ENCODE data around the gene TMEM150A. TPM values are rescaled to one million over a fixed set of nuclear protein-coding genes. Genes with fewer than 3 reads are reported as not detected.

Gene TMEM150A
- total and polyA plus RNA-seq, 2 of the 13 experiments (the other 11 are each of a cell fraction or from before 2014, with no cell fraction given): 30.1 to 70.4 TPM

DNA sequence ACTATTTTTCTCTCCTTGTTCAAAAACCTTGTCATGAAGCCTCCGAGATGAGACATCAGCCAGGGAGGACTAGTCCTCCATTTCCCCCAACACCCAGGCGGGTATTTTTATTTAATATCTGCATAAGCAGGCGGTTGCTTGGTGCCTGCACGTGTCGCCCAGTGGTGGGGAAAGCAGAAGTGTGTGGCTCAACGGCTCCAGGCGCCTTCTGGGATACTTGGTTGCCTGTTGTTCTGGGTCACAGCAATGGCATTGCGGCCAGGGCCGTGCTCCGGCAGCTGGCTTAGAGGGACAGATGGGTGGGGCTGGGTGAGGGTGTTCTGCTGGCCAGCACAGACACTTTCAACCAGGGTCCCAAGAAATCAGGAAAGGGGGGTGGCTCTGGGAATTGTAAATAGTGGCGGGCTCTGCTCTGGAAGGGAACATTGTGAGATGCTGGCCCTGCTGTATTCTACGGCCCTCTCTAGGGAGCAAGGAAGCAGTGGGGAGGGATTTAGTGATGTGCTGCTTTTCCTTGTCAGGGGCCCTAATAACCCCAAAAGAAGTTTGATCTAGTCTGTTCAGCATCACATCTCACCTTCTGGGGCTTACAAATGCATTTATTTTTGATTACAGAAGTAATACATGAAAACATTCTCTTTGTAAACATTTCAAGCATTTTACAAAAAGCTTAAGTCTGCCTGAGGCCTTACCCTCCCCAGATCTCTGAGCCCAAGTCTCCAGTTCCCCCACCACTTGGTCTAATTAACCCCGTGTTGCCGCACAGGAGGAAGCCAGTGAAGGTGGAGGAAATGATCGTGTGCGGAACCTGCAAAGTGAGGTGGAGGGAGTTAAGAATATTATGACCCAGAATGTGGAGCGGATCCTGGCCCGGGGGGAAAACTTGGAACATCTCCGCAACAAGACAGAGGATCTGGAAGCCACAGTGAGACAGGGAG is 24.0 kb downstream of the TMEM150A start (continued):
- TF ChIP-seq ZC3H13 (CRISPR knock-in tag; IDR thresholded peaks at IDR 0.05) (no peak), ZBTB3 (CRISPR knock-in tag; IDR thresholded peaks at IDR 0.05; ENCODE audit: borderline replicate concordance, low read depth) (no peak), ZNF558 (CRISPR knock-in tag; IDR thresholded peaks at IDR 0.05; ENCODE audit: borderline replicate concordance) (0 out of 2 replicates have a peak, but pooled peaks have one; percentile 21), ATAD3A (CRISPR knock-in tag; IDR thresholded peaks at IDR 0.05) (no peak), ZNF562 (CRISPR knock-in tag; IDR thresholded peaks at IDR 0.05; ENCODE audit: borderline replicate concordance) (no peak), SALL2 (CRISPR knock-in tag; IDR thresholded peaks at IDR 0.05) (no peak), MXD4 (CRISPR knock-in tag; IDR thresholded peaks at IDR 0.05) (0 out of 2 replicates have a peak, but pooled peaks have one; percentile 14), ZNF496 (CRISPR knock-in tag; IDR thresholded peaks at IDR 0.05; ENCODE audit: insufficient replicate concordance) (no peak), DR1 (CRISPR knock-in tag; IDR thresholded peaks at IDR 0.05) (no peak), MBNL3 (CRISPR knock-in tag; conservative IDR thresholded peaks at IDR 0.05) (no peak), ZNF318 (CRISPR knock-in tag; IDR thresholded peaks at IDR 0.05) (0 out of 2 replicates have a peak, but pooled peaks have one; percentile 4), TAF1 (CRISPR knock-in tag; IDR thresholded peaks at IDR 0.05) (no peak), KLF13 (CRISPR knock-in tag; IDR thresholded peaks at IDR 0.05) (no peak), ZNF781 (CRISPR knock-in tag; IDR thresholded peaks at IDR 0.05; ENCODE audit: borderline replicate concordance, not compliant biosample characterization) (no peak)
- TF ChIP-seq, protein P1, sequence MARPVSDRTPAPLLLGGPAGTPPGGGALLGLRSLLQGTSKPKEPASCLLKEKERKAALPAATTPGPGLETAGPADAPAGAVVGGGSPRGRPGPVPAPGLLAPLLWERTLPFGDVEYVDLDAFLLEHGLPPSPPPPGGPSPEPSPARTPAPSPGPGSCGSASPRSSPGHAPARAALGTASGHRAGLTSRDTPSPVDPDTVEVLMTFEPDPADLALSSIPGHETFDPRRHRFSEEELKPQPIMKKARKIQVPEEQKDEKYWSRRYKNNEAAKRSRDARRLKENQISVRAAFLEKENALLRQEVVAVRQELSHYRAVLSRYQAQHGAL (CRISPR knock-in tag; IDR thresholded peaks at IDR 0.05; ENCODE audit: not compliant biosample characterization): no peak
- TF ChIP-seq, protein P2, sequence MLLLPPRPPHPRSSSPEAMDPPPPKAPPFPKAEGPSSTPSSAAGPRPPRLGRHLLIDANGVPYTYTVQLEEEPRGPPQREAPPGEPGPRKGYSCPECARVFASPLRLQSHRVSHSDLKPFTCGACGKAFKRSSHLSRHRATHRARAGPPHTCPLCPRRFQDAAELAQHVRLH (CRISPR knock-in tag; IDR thresholded peaks at IDR 0.05; ENCODE audit: borderline replicate concordance, low read depth): no peak
- TF ChIP-seq, protein P3, sequence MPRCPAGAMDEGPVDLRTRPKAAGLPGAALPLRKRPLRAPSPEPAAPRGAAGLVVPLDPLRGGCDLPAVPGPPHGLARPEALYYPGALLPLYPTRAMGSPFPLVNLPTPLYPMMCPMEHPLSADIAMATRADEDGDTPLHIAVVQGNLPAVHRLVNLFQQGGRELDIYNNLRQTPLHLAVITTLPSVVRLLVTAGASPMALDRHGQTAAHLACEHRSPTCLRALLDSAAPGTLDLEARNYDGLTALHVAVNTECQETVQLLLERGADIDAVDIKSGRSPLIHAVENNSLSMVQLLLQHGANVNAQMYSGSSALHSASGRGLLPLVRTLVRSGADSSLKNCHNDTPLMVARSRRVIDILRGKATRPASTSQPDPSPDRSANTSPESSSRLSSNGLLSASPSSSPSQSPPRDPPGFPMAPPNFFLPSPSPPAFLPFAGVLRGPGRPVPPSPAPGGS (CRISPR knock-in tag; IDR thresholded peaks at IDR 0.05): no peak
